Body of pancreas (tissue), 4 donors: ENCODE data around the gene TOR1AIP2. TPM values are rescaled to one million over a fixed set of nuclear protein-coding genes. Genes with fewer than 3 reads are reported as not detected.
A peak's percentile ranks its signal among the peaks of the same experiment; 100 is the strongest.

ENCODE experiments used
- ATAC-seq: fragments of 150-250 bp; one replicate; pipeline ENCODE4 v1.9.1; 2016
- DNase-seq, 4 donors: peaks; one replicate each; pipeline ENCODE4 v3.0.0-alpha.2; 2019
- H3K27ac ChIP-seq, 4 donors: fragments of 200-600 bp; sonication (generic); 1 replicate in 3 of 4; 2 replicates in 1 of 4; pipeline versions ENCODE4 v1.5.1 to v1.6.1; 2016 to 2019; ENCODE audit warnings: mild to moderate bottlenecking in 1 of 4, mixed read lengths in 1 of 4, moderate library complexity in 1 of 4
- H3K27me3 ChIP-seq, 2 donors: fragments of 200-600 bp; sonication (generic); one replicate each; pipeline ENCODE4 v1.6.0; 2016; ENCODE audit warnings: mild to moderate bottlenecking in 1 of 2
- H3K36me3 ChIP-seq, 2 donors: fragments of 200-600 bp; sonication (generic); replicated peaks in 1 of 2; 2 replicates each; pipeline ENCODE4 v1.5.1; 2016; ENCODE audit warnings: low read depth in 2 of 2; ENCODE audit not compliant: insufficient read depth in 1 of 2
- H3K4me1 ChIP-seq: fragments of 200-600 bp; sonication (generic); one replicate; pipeline ENCODE4 v1.6.0; 2016
- H3K4me3 ChIP-seq, 2 donors: fragments of 200-600 bp; sonication (generic); 1 replicate in 1 of 2; 2 replicates in 1 of 2; pipeline ENCODE4 v1.5.1; 2016 to 2019
- H3K9me3 ChIP-seq, 3 donors: fragments of 200-600 bp; sonication (generic); 1 replicate in 2 of 3; 2 replicates in 1 of 3; pipeline ENCODE4 v1.5.1; 2016
- POLR2A ChIP-seq, 3 donors: fragments of 450-650 bp; IDR thresholded peaks; one replicate each; pipeline ENCODE4 v1.6.1; 2016; ENCODE audit warnings: antibody characterized with exemption in 3 of 3, mild to moderate bottlenecking in 2 of 3
- WGBS, 2 donors: methylation state at CpG; one replicate each; pipeline ENCODE4 v1.1.5; 2017; 5-methylcytosine and 5-hydroxymethylcytosine counted together
- intact Hi-C: fragments of 100-400 bp; cut with DNase I; formaldehyde crosslinking; loops from one replicate; pipeline ENCODE4 v1.15.1; 2023
- total RNA-seq, 2 donors: library from RNA; depleted of rRNA; stranded (reverse); fragments of >200 nt; gene quantifications; one replicate each; pipeline ENCODE4 v1.1.0, GENCODE V29; 2016
- TF ChIP-seq, protein P1 (sequence below), 7 experiments: fragments of 450-650 bp in 4 of 7; fragments of 200-600 bp in 3 of 7; sonication (generic) in 3 of 7; IDR thresholded peaks; one replicate each; pipeline ENCODE4 v1.5.1; 2016 to 2019; ENCODE audit warnings: antibody characterized with exemption in 7 of 7

Gene TOR1AIP2
- total RNA-seq, 2 donors from 2014 or later, result 44.1 to 44.8 TPM

GRCh38 chr1:179809506-179810366, 67.9 kb downstream of the TOR1AIP2 start:
- ATAC-seq (peak; percentile 54), DNase-seq (peak; percentile 65 to 69 (median 66))
- Histone ChIP-seq H3K27me3 (no peaks in the 10 kb centered on the region), H3K27ac (no peak overlapping the region), H3K9me3 (no peaks in the 10 kb centered on the region), H3K4me3 (no peak overlapping the region), H3K36me3 (no peaks in the 10 kb centered on the region), H3K4me1 (peaks cover 7% of the 10 kb centered on the region)
- WGBS, 2 donors, result 28 to 38% methylated on average over 11 to 14 of the region's 14 CpGs
- intact Hi-C loops, result loop anchor here (5.0 kb wide), 1 partner anchor 102 kb away; no protein-coding TSS in a partner anchor
- no peak for TF ChIP-seq POLR2A (IDR thresholded peaks at IDR 0.05)
- TF ChIP-seq, protein P1, sequence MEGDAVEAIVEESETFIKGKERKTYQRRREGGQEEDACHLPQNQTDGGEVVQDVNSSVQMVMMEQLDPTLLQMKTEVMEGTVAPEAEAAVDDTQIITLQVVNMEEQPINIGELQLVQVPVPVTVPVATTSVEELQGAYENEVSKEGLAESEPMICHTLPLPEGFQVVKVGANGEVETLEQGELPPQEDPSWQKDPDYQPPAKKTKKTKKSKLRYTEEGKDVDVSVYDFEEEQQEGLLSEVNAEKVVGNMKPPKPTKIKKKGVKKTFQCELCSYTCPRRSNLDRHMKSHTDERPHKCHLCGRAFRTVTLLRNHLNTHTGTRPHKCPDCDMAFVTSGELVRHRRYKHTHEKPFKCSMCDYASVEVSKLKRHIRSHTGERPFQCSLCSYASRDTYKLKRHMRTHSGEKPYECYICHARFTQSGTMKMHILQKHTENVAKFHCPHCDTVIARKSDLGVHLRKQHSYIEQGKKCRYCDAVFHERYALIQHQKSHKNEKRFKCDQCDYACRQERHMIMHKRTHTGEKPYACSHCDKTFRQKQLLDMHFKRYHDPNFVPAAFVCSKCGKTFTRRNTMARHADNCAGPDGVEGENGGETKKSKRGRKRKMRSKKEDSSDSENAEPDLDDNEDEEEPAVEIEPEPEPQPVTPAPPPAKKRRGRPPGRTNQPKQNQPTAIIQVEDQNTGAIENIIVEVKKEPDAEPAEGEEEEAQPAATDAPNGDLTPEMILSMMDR (IDR thresholded peaks at IDR 0.05), result peak; percentile 78 to 88 (median 85)

DNA sequence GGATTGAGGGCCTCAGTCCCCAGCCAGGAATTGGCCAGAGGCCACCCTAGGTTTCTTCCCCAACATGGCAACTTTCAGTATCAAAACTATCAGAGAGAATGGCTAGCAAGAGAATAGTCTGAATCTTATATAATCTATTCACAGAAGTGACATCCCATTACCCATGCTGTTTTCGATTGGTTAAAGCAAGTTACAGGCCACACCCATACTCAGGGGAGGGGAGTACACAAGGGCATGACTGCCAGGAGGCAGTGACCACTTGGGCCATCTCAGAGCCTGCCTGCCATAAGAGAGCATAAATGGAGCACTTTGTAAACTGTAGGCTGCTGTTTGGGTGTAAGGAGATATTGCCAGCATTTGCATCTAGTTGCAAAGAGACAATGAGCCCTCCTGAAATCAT, 69.1 kb downstream of the TOR1AIP2 start:
- Histone ChIP-seq H3K4me1 (no peaks in the 10 kb centered on the region), H3K4me3 (no peak overlapping the region), H3K36me3 (no peaks in the 10 kb centered on the region), H3K9me3 (no peaks in the 10 kb centered on the region), H3K27ac (no peak overlapping the region), H3K27me3 (no peaks in the 10 kb centered on the region)
- TF ChIP-seq, protein P1 (IDR thresholded peaks at IDR 0.05), result no peak
- no peak for TF ChIP-seq POLR2A (IDR thresholded peaks at IDR 0.05)
- DNase-seq, result no peak
- intact Hi-C loops, result no loop called here
- 71 to 100% methylated on average over 1 of the region's 1 CpG for WGBS, 2 donors
- ATAC-seq, result no peak

DNA sequence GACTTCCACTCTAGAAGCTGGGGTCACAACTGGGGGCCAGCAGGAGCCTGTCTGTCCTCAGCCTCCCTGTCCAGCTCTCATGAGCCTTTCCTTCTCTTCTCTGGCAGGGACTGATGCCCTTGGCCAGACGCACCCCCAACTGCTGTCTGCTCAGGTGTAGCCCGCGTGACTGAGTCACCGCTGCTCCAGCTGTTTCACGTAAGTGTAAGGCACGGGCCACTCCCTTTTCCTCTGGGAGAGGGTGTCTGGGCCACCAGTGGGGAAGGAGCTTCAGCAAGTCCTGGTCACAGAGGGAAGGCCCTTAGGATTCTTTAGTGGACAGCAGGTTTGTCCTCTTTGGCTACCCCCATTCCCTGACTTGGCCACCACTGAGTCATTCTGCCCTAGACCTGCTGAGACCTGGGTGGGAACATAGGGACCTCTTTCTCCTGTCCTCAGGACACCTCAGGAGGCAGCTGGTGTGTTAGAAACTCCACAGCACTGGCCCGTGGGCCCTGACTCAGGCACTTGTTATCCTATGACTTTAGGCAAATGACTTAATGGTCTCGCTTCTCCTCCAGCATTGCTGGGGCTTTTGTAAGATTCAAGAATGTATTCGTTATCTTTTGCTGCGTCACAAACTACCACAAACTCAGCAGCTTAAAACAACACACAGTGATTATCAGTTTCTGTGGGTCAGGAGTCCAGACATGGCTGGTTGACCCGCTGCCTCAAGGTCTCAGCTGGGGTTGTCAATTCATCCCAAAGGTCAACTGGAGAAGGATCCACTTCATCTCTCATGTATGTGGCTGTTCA, 69.7 kb downstream of the TOR1AIP2 start:
- TF ChIP-seq, protein P1 (IDR thresholded peaks at IDR 0.05), result no peak
- TF ChIP-seq POLR2A (IDR thresholded peaks at IDR 0.05), result no peak
- Histone ChIP-seq H3K4me3 (no peak overlapping the region), H3K27me3 (no peaks in the 10 kb centered on the region), H3K36me3 (no peaks in the 10 kb centered on the region), H3K9me3 (no peaks in the 10 kb centered on the region), H3K27ac (no peak overlapping the region), H3K4me1 (no peaks in the 10 kb centered on the region)
- intact Hi-C loops, result no loop called here
- no peak for ATAC-seq
- WGBS, 2 donors, result 73 to 78% methylated on average over 7 to 11 of the region's 11 CpGs
- DNase-seq, result no peak

- Histone ChIP-seq H3K36me3 (no peaks in the 10 kb centered on the region), H3K9me3 (no peaks in the 10 kb centered on the region), H3K4me3 (no peak overlapping the region), H3K4me1 (no peaks in the 10 kb centered on the region), H3K27me3 (no peaks in the 10 kb centered on the region), H3K27ac (no peak overlapping the region)
- TF ChIP-seq, protein P1 (IDR thresholded peaks at IDR 0.05), result no peak
- TF ChIP-seq POLR2A (IDR thresholded peaks at IDR 0.05), result no peak
- DNase-seq (no peak), ATAC-seq (no peak)
- intact Hi-C loops, result no loop called here
- WGBS, 2 donors, result 86 to 88% methylated on average over 8 to 9 of the region's 9 CpGs
Measured at GRCh38 chr1:179807291-179807690, 70.3 kb downstream of the TOR1AIP2 start.
